Spleen (tissue), 11 donors: ENCODE measurements around the gene LEF1. TPM values are rescaled to one million over a fixed set of nuclear protein-coding genes. Genes with fewer than 3 reads are reported as not detected.

Experiments used
- DNase-seq: peaks from one replicate; pipeline ENCODE4 v3.0.0-alpha.2; 2020
- H3K27ac ChIP-seq, 8 donors: fragments of 200-600 bp; sonication (generic) in 7 of 8; 1 replicate in 4 of 8; 2 replicates in 4 of 8; pipeline versions ENCODE4 v1.5.0 to v1.8.0; 2016 to 2021; ENCODE audit warnings: inconsistent platforms in 4 of 8, mild to moderate bottlenecking in 4 of 8, moderate library complexity in 1 of 8
- H3K27me3 ChIP-seq, 7 donors: fragments of 200-600 bp; sonication (generic) in 6 of 7; replicated peaks in 1 of 7; 1 replicate in 4 of 7; 2 replicates in 3 of 7; pipeline versions ENCODE4 v1.5.0 to v1.8.0; 2016 to 2021; ENCODE audit warnings: inconsistent platforms in 3 of 7, mild to moderate bottlenecking in 1 of 7
- H3K36me3 ChIP-seq, 6 donors: fragments of 200-600 bp; sonication (generic) in 5 of 6; 1 replicate in 4 of 6; 2 replicates in 2 of 6; pipeline versions ENCODE4 v1.5.0 to v1.8.0; 2016 to 2021; ENCODE audit warnings: inconsistent platforms in 2 of 6
- H3K4me1 ChIP-seq, 6 donors: fragments of 200-600 bp; sonication (generic) in 5 of 6; 1 replicate in 3 of 6; 2 replicates in 3 of 6; pipeline versions ENCODE4 v1.5.0 to v1.8.0; 2016 to 2021; ENCODE audit warnings: inconsistent platforms in 3 of 6
- H3K4me3 ChIP-seq, 8 donors: fragments of 200-600 bp; sonication (generic) in 7 of 8; 1 replicate in 4 of 8; 2 replicates in 4 of 8; pipeline versions ENCODE4 v1.5.0 to v1.8.0; 2016 to 2021; ENCODE audit warnings: inconsistent platforms in 4 of 8, mild to moderate bottlenecking in 4 of 8, moderate library complexity in 2 of 8
- H3K9me3 ChIP-seq, 8 donors: fragments of 200-600 bp; sonication (generic) in 7 of 8; 1 replicate in 4 of 8; 2 replicates in 4 of 8; pipeline versions ENCODE4 v1.5.0 to v1.8.0; 2016 to 2021; ENCODE audit warnings: inconsistent platforms in 4 of 8
- CTCF ChIP-seq, 11 experiments: fragments of 200-600 bp in 7 of 11; fragments of 450-650 bp in 4 of 11; sonication (generic) in 4 of 11; IDR thresholded peaks in 8 of 11; conservative IDR thresholded peaks in 3 of 11; 1 replicate in 7 of 11; 2 replicates in 4 of 11; pipeline versions ENCODE4 v1.4.0 to v1.8.0; 2016 to 2021; ENCODE audit warnings: antibody characterized with exemption in 11 of 11, inconsistent platforms in 4 of 11, mild to moderate bottlenecking in 1 of 11
- POLR2A ChIP-seq, 3 donors: fragments of 450-650 bp; IDR thresholded peaks; one replicate each; pipeline ENCODE4 v1.5.1; 2017; ENCODE audit warnings: antibody characterized with exemption in 3 of 3, mild to moderate bottlenecking in 1 of 3
- POLR2AphosphoS5 ChIP-seq, 3 donors: sonication (generic); formaldehyde crosslinking; IDR thresholded peaks; one replicate each; pipeline ENCODE4 v1.5.1; 2017; ENCODE audit warnings: antibody characterized with exemption in 3 of 3
- WGBS, 5 donors: extraction: QIAGEN DNeasy Blood & Tissue Kit in 3 of 5; methylation state at CpG; one replicate each; pipeline versions ENCODE4 v1.1.5 to v1.1.7; 2013 to 2018; 5-methylcytosine and 5-hydroxymethylcytosine counted together
- intact Hi-C: fragments of 100-400 bp; cut with DNase I; formaldehyde crosslinking; loops from one replicate; pipeline ENCODE4 v1.15.0; 2023; ENCODE audit warnings: low total_unique reads
- polyA plus RNA-seq, 3 donors: library from polyadenylated mRNA; stranded (reverse); fragments of 200-250 nt; gene quantifications; one replicate each; pipeline ENCODE4 v1.2.1, GENCODE V29; 2013
- total RNA-seq, 7 donors: library from RNA; depleted of rRNA in 3 of 7; stranded (reverse); fragments of >200 nt in 3 of 7; fragmentation: NEBNext Ultra II Directional in 4 of 7; extraction: Animal tissue kit (Norgen Biotek cat#: 25700) in 4 of 7; gene quantifications; one replicate each; pipeline versions ENCODE4 v1.1.0 to v1.2.1, GENCODE V29; 2016 to 2021
- donor health status: healthy with polysubstance abuse.
- donor health status: DM: no; HTN: no; CAD: no; lungs with moderate emphysema.
- donor health status: DM: no; HTN: no; CAD: no.
- donor health status: Bipolar disorder and iron deficiency.
- donor health status: healthy.
- donor health status: DM: no; HTN: no; CAD: no.
- donor health status: DM: yes; HTN: yes; CAD: no.

The LEF1 gene
- total and polyA plus RNA-seq, 10 donors, result 7.8 to 55.4 (median 33.9) TPM

- 93 to 97% (median 96%) methylated on average over 1 of the region's 1 CpG for WGBS, 5 donors
- Histone ChIP-seq H3K4me1 (peaks cover 0 to 6% (median 0%) of the 10 kb centered on the region in 6 donors), H3K27ac (no peak overlapping the region), H3K36me3 (no peaks in the 10 kb centered on the region), H3K4me3 (no peak overlapping the region), H3K9me3 (no peaks in the 10 kb centered on the region), H3K27me3 (no peaks in the 10 kb centered on the region)
- TF ChIP-seq CTCF (IDR thresholded peaks at IDR 0.05 in 8 of 11, conservative IDR thresholded peaks at IDR 0.05 in 3 of 11) (no peak), POLR2A (IDR thresholded peaks at IDR 0.05) (no peak), POLR2AphosphoS5 (IDR thresholded peaks at IDR 0.05) (no peak)
- no peak for DNase-seq
- intact Hi-C loops, result no loop called here
These were observed 20.4 kb downstream of the LEF1 start for GRCh38 chr4:108148316-108148715.

- WGBS, 5 donors, result 81 to 91% (median 86%) methylated on average over 5 of the region's 5 CpGs
- DNase-seq, result no peak
- Histone ChIP-seq H3K27ac (no peak overlapping the region), H3K9me3 (no peaks in the 10 kb centered on the region), H3K27me3 (no peaks in the 10 kb centered on the region), H3K36me3 (no peaks in the 10 kb centered on the region), H3K4me3 (no peak overlapping the region), H3K4me1 (peaks cover 0 to 6% (median 0%) of the 10 kb centered on the region in 6 donors)
- no peak for TF ChIP-seq POLR2AphosphoS5 (IDR thresholded peaks at IDR 0.05)
- no peak for TF ChIP-seq CTCF (IDR thresholded peaks at IDR 0.05 in 8 of 11, conservative IDR thresholded peaks at IDR 0.05 in 3 of 11)
- no peak for TF ChIP-seq POLR2A (IDR thresholded peaks at IDR 0.05)
- intact Hi-C loops, result no loop called here
These were observed 21.9 kb downstream of the LEF1 start for GRCh38 chr4:108146819-108147218.

GRCh38 chr4:108146336-108146735 is 22.4 kb downstream of the LEF1 start:
- DNase-seq, result no peak
- H3K27me3 ChIP-seq, result no peaks in the 10 kb centered on the region
- TF ChIP-seq CTCF (IDR thresholded peaks at IDR 0.05 in 8 of 11, conservative IDR thresholded peaks at IDR 0.05 in 3 of 11) (no peak), POLR2A (IDR thresholded peaks at IDR 0.05) (no peak), POLR2AphosphoS5 (IDR thresholded peaks at IDR 0.05) (no peak)
- no peak overlapping the region for H3K27ac ChIP-seq
- H3K4me1 ChIP-seq, result peaks cover 0 to 6% (median 0%) of the 10 kb centered on the region in 6 donors
- no peaks in the 10 kb centered on the region for H3K9me3 ChIP-seq
- H3K36me3 ChIP-seq, result no peaks in the 10 kb centered on the region
- intact Hi-C loops, result no loop called here
- H3K4me3 ChIP-seq, result no peak overlapping the region
- WGBS, 5 donors, result 88 to 96% (median 89%) methylated on average over 3 of the region's 3 CpGs

GRCh38 chr4:108144451-108144850 is 24.3 kb downstream of the LEF1 start:
- Histone ChIP-seq H3K4me3 (no peak overlapping the region), H3K27me3 (no peaks in the 10 kb centered on the region), H3K27ac (no peak overlapping the region), H3K36me3 (no peaks in the 10 kb centered on the region), H3K4me1 (peaks cover 0 to 6% (median 0%) of the 10 kb centered on the region in 6 donors), H3K9me3 (no peaks in the 10 kb centered on the region)
- DNase-seq, result no peak
- intact Hi-C loops, result no loop called here
- WGBS, 5 donors, result 52 to 65% (median 59%) methylated on average over 3 of the region's 3 CpGs
- no peak for TF ChIP-seq POLR2AphosphoS5 (IDR thresholded peaks at IDR 0.05)

GRCh38 chr4:108143515-108143914 is 25.2 kb downstream of the LEF1 start:
- Histone ChIP-seq H3K4me3 (no peak overlapping the region), H3K4me1 (peaks cover 0 to 6% (median 0%) of the 10 kb centered on the region in 6 donors), H3K27ac (no peak overlapping the region), H3K36me3 (no peaks in the 10 kb centered on the region), H3K9me3 (no peaks in the 10 kb centered on the region), H3K27me3 (no peaks in the 10 kb centered on the region)
- WGBS, 5 donors, result 85 to 95% (median 88%) methylated on average over 4 of the region's 4 CpGs
- no peak for DNase-seq
- no peak for TF ChIP-seq CTCF (IDR thresholded peaks at IDR 0.05 in 8 of 11, conservative IDR thresholded peaks at IDR 0.05 in 3 of 11)
- no peak for TF ChIP-seq POLR2AphosphoS5 (IDR thresholded peaks at IDR 0.05)
- no peak for TF ChIP-seq POLR2A (IDR thresholded peaks at IDR 0.05)
- intact Hi-C loops, result no loop called here
